K562 (cell line): ENCODE results near the gene AGXT.

ENCODE experiments used
- HDGF ChIP-seq: fragments of 450-650 bp; IDR thresholded peaks from 2 replicates; pipeline ENCODE4 v1.6.1; 2016
- JUNB ChIP-seq: fragments of 450-650 bp; formaldehyde crosslinking; conservative IDR thresholded peaks from 2 replicates; pipeline ENCODE4 v1.4.0; 2020; ENCODE audit warnings: mild to moderate bottlenecking
- MAFF ChIP-seq: IDR thresholded peaks from 2 replicates; pipeline ENCODE4 v1.6.1; 2012; ENCODE audit warnings: low read length, improper control_type of control experiment
- NR2C1 ChIP-seq, 2 experiments: fragments of 450-650 bp; IDR thresholded peaks; 2 replicates each; pipeline ENCODE4 v1.6.1; 2017; ENCODE audit warnings: mild to moderate bottlenecking in 2 of 2, antibody characterized with exemption in 1 of 2, inconsistent platforms in 1 of 2, missing compliant biosample characterization in 1 of 2, missing genetic modification characterization in 1 of 2
- TF ChIP-seq, protein P1 (sequence below), 3 experiments: IDR thresholded peaks in 2 of 3; conservative IDR thresholded peaks in 1 of 3; 2 replicates each; pipeline ENCODE4 v1.5.1; 2011 to 2012; ENCODE audit warnings: low read length in 3 of 3, mild to moderate bottlenecking in 3 of 3, control low read depth in 2 of 3, improper control_type of control experiment in 1 of 3, inconsistent platforms in 1 of 3, low read depth in 1 of 3, mixed read lengths in 1 of 3, moderate library complexity in 1 of 3; ENCODE audit not compliant: insufficient read depth in 2 of 3
- TF ChIP-seq, protein P2 (sequence below): sonication (generic); formaldehyde crosslinking; IDR thresholded peaks from 2 replicates; pipeline ENCODE4 v1.5.0; 2020; ENCODE audit warnings: missing genetic modification reagents

DNA sequence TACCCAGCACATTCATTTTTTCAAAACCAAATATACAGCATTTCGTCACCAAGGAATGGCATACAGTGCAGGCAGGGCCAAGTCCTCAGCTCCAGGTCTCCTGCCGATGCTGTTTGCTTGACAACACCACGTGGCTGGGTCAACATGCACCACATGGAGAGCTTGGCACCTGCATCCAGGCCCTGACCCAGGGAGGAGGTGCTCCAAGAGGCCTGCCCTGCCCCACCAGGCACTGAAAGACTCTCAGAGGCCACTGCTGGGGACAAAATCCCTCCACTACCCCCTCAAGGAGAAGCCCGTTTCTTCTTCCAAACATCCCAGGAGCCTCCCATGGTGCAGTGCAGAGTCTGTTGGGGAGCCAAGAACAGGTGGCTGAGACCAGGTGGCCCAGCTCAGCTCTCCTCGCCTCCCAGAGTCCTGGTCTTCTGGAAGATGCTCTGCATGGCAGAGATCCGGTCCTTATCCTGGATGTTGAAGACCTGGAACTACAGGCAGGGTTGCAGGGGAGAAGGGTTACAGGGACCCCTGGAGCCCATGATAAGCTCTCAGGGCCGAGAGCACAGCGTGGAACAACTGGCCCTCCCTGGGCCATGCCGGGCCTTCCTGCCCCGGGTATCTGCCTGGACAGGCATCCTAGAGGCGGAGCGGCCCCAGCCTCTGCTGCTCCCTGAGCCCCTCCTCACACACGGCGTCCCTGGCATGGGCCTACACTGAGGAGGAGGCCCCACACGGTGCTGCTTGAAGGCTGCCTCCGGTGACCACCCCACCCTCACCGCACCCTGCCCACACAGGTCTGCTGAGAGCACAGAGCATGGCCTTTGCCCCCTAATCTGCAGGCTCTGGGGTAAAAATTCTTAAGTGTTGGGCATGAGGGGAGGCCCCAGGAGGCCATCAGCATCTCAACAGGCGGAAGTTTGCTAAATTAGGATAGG is 18.3 kb downstream of the AGXT start:
- TF ChIP-seq, protein P1, sequence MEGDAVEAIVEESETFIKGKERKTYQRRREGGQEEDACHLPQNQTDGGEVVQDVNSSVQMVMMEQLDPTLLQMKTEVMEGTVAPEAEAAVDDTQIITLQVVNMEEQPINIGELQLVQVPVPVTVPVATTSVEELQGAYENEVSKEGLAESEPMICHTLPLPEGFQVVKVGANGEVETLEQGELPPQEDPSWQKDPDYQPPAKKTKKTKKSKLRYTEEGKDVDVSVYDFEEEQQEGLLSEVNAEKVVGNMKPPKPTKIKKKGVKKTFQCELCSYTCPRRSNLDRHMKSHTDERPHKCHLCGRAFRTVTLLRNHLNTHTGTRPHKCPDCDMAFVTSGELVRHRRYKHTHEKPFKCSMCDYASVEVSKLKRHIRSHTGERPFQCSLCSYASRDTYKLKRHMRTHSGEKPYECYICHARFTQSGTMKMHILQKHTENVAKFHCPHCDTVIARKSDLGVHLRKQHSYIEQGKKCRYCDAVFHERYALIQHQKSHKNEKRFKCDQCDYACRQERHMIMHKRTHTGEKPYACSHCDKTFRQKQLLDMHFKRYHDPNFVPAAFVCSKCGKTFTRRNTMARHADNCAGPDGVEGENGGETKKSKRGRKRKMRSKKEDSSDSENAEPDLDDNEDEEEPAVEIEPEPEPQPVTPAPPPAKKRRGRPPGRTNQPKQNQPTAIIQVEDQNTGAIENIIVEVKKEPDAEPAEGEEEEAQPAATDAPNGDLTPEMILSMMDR (IDR thresholded peaks at IDR 0.05 in 2 of 3, conservative IDR thresholded peaks at IDR 0.05 in 1 of 3; ENCODE audit: insufficient read depth in 2 of 3, low read depth in 1 of 3, low read length in 3 of 3), result no peak
- no peak for TF ChIP-seq JUNB
- TF ChIP-seq, protein P2, sequence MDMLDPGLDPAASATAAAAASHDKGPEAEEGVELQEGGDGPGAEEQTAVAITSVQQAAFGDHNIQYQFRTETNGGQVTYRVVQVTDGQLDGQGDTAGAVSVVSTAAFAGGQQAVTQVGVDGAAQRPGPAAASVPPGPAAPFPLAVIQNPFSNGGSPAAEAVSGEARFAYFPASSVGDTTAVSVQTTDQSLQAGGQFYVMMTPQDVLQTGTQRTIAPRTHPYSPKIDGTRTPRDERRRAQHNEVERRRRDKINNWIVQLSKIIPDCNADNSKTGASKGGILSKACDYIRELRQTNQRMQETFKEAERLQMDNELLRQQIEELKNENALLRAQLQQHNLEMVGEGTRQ (CRISPR knock-in tag), result no peak
- TF ChIP-seq HDGF, result no peak
- no peak for TF ChIP-seq NR2C1 (IDR thresholded peaks at IDR 0.05)
- TF ChIP-seq NR2C1 (tag; IDR thresholded peaks at IDR 0.05), result no peak
- TF ChIP-seq MAFF, result no peak
